ENCODE results near the gene ADRM1.

DNA sequence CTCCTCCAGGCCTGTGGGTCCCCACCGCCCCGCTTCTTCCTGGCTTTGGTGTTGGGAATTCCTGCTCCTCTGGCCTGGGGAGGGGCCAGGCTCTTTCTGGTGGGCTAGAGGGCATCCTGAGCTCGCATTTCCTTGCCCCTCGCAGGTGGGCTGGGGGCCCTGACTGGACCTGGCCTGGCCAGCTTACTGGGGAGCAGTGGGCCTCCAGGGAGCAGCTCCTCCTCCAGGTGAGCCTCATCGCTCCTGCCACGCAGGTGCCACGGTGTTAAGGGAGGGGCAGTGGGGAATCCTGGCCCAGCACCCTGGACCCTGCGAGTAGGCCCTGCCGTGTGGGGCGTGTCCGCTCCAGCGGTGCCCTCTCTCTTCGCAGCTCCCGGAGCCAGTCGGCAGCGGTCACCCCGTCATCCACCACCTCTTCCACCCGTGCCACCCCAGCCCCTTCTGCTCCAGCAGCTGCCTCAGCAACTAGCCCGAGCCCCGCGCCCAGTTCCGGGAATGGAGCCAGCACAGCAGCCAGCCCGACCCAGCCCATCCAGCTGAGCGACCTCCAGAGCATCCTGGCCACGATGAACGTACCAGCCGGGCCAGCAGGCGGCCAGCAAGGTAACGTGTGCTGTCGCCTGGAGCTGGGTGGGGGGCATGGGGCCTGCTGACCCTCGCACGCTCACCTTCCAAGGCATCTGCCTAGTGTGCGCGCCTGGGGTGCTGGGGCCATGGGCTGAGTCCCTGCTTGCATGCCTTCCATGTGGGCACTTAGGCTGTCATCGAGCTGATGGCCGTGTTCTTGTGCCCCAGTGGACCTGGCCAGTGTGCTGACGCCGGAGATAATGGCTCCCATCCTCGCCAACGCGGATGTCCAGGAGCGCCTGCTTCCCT is 4.7 kb downstream of the ADRM1 start:
- TF ChIP-seq EZH2phosphoT487 (conservative IDR thresholded peaks at IDR 0.05; ENCODE audit: low read length), result no peak
- TF ChIP-seq, protein P1, sequence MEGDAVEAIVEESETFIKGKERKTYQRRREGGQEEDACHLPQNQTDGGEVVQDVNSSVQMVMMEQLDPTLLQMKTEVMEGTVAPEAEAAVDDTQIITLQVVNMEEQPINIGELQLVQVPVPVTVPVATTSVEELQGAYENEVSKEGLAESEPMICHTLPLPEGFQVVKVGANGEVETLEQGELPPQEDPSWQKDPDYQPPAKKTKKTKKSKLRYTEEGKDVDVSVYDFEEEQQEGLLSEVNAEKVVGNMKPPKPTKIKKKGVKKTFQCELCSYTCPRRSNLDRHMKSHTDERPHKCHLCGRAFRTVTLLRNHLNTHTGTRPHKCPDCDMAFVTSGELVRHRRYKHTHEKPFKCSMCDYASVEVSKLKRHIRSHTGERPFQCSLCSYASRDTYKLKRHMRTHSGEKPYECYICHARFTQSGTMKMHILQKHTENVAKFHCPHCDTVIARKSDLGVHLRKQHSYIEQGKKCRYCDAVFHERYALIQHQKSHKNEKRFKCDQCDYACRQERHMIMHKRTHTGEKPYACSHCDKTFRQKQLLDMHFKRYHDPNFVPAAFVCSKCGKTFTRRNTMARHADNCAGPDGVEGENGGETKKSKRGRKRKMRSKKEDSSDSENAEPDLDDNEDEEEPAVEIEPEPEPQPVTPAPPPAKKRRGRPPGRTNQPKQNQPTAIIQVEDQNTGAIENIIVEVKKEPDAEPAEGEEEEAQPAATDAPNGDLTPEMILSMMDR (IDR thresholded peaks at IDR 0.05; ENCODE audit: insufficient read depth, low read length, poor library complexity, severe bottlenecking), result no peak

Data from SU-DHL-6 (cell line).